ENCODE data around the gene C10orf143.

Gene C10orf143

DNA sequence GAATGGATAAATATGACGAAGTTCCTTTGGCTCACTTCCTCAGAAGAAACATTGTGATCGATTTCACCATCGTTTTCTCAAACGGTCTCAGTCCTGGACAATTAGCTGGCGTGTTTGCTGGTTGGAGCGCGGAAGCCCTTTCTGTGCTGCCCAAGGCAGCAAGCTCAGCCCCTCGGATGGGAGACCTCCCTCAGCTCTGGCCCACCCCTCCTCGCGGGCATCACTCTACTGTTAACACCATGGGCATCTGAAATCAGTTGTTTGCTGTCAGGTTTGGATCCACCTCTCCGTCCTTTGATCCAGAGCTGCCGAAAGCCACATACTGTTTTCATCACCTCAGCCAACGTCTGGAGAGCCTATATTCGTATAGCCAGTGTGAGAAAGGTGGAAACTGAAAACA, 68.2 kb downstream of the C10orf143 start:
- TF ChIP-seq, protein P1, sequence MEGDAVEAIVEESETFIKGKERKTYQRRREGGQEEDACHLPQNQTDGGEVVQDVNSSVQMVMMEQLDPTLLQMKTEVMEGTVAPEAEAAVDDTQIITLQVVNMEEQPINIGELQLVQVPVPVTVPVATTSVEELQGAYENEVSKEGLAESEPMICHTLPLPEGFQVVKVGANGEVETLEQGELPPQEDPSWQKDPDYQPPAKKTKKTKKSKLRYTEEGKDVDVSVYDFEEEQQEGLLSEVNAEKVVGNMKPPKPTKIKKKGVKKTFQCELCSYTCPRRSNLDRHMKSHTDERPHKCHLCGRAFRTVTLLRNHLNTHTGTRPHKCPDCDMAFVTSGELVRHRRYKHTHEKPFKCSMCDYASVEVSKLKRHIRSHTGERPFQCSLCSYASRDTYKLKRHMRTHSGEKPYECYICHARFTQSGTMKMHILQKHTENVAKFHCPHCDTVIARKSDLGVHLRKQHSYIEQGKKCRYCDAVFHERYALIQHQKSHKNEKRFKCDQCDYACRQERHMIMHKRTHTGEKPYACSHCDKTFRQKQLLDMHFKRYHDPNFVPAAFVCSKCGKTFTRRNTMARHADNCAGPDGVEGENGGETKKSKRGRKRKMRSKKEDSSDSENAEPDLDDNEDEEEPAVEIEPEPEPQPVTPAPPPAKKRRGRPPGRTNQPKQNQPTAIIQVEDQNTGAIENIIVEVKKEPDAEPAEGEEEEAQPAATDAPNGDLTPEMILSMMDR (IDR thresholded peaks at IDR 0.05; ENCODE audit: control insufficient read depth, extremely low read depth, insufficient read depth), result no peak
- DNase-seq (ENCODE audit: low read depth), result no peak

DNA sequence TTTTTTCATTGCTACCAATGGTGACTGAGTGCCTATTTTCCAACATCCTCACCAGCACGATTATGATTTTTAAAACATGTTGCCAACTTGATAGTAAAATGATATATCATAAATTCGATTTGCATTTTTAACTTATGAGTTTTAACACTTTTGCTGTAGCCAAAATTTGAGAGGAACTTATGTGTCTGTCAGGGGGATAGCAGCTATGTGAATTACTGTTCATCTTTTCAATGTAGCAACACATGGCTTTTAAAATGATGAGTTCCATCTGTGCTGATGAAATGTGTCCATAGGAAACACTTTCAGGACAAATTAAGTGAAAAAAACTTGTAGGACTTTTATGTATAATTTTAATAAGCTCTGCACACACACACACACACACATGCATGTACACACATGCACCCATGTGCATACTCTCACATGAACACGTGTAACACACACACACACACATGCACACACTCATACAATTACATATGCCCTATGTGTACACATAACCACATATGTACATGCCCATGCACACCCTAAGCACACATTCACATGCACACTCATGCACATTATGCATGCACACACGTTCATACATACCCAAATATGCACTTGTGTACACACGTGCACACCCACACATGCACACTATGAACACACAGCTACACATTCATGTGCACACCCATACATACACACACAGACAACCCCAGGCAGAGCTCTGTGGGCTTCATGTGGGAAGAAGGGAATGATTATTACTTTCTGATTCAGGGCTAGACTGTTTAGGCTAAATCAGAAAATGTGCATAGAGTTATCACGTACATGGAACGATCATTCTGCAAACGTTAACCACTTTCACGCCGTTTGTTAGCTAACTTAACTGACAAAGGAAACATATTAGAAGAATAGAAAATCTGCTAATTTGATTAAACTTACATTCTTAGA, 68.9 kb downstream of the C10orf143 start:
- H3K4me3 ChIP-seq (ENCODE audit: low read depth, low read length), result no peak overlapping the region
- no peak for DNase-seq (ENCODE audit: low read depth)
- TF ChIP-seq, protein P1 (IDR thresholded peaks at IDR 0.05; ENCODE audit: control insufficient read depth, extremely low read depth, insufficient read depth), result no peak

More for the DNA sequence above, 68.2 kb downstream of the C10orf143 start:
- H3K4me3 ChIP-seq (ENCODE audit: low read depth, low read length), result no peak overlapping the region

DNA sequence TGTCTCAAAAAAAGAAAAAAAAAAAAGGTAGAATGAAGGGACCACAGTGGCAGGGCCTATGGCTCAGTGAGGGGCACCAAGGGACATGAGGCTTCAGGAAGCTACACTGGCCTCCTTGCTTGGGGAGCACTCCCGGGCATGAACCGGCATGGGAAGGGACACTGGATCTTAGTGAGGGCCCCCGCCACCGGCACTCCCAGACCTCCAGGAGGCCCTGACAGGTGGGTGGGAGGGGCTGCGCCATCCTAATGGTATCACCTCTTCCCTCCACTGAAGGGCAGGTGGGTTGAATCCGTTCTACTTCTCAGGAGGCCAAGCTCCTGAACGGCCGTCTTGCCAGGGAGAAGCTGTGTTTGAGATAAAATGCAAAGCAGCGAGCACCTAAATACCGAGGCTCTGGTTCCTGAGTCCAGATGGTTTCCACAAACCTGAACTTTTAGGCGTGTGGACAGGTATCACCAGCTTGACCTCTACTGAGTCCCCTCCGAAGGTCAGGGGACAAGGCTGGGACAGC, 69.8 kb downstream of the C10orf143 start:
- no peak for DNase-seq (ENCODE audit: low read depth)

DNA sequence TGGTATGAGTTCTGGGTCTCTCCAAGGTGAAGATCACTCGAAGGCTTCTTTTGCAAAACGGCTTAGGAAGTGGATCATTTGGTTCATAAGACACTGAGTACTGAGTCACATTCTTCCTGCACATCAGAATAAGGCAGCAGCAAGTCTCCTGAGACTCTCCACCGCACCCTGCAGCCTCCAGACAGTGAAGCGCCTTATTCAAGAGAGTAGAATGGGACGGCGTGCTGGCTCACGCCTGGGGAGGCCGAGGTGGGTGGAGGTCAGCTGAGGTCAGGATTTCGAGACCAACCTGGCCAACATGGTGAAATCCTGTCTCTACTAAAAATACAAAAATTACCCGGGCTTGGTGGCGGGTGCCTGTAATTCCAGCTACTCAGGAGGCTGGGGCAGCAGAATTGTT, 70.3 kb downstream of the C10orf143 start:
- TF ChIP-seq, protein P1 (IDR thresholded peaks at IDR 0.05; ENCODE audit: control insufficient read depth, extremely low read depth, insufficient read depth), result no peak
- DNase-seq (ENCODE audit: low read depth), result no peak
- H3K4me3 ChIP-seq (ENCODE audit: low read depth, low read length), result no peak overlapping the region

More for the DNA sequence above, 69.8 kb downstream of the C10orf143 start:
- TF ChIP-seq, protein P1 (IDR thresholded peaks at IDR 0.05; ENCODE audit: control insufficient read depth, extremely low read depth, insufficient read depth), result no peak
- no peak overlapping the region for H3K4me3 ChIP-seq (ENCODE audit: low read depth, low read length)

DNA sequence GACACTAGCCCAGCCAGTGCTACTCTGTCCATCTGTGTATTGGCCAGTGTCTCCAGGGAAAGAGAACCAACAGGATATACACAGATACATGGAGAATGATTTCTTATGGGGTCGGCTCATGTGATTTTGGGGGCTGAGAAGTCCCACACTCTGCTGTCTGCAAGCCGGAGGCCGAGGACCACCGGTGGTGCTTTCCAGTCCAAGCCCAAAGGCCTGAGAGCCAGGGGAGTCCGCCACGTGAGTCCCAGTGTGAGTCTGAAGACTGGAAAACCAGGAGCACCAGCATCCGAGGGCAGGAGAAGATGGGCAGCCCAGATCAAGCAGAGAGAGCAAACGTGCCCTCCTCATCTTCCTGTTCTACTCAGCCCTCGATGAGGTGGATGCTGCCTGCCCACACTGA, 71.5 kb downstream of the C10orf143 start:
- no peak overlapping the region for H3K4me3 ChIP-seq (ENCODE audit: low read depth, low read length)
- TF ChIP-seq, protein P1 (IDR thresholded peaks at IDR 0.05; ENCODE audit: control insufficient read depth, extremely low read depth, insufficient read depth), result no peak
- DNase-seq (ENCODE audit: low read depth), result no peak

DNA sequence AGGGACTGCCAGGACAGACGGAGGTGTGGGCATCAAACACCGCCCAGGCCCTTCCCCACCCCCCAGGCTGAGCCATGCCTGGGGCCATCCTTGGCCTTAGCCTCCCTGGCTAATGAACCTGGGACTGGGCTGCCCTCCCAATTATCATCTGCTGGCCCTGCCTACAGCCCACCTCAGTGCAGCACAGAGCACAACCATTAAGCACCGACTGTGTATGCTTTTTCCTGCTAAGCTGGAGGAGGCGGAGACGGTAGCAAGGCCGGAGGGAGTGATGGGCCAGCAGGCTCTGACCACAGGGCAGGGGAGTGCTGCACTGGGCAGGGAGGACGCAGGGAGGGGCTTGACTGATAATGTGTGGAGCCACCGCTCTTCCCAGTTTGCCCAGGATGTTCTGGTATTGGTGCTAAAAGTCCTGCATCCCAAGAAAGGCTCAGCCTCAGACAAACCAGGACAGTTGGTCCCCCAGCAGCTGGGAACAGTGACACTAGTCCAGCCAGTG, 72.0 kb downstream of the C10orf143 start:
- H3K4me3 ChIP-seq (ENCODE audit: low read depth, low read length), result no peak overlapping the region
- TF ChIP-seq, protein P1 (IDR thresholded peaks at IDR 0.05; ENCODE audit: control insufficient read depth, extremely low read depth, insufficient read depth), result no peak
- no peak for DNase-seq (ENCODE audit: low read depth)
